GM21576 (cell line): ENCODE data around the gene TMEM185B.
"Not testable (repeated sequence)": the region's sequence is repeated elsewhere in the genome, so short reads cannot be mapped to it uniquely, and the experiment has no call there.

Experiments used
- ATAC-seq: cut with Tn5 transposase; IDR thresholded peaks from one replicate; pipeline ENCODE4 v1.9.1; 2021; ENCODE audit warnings: mild to moderate bottlenecking, moderate library complexity; ENCODE audit not compliant: unreplicated experiment

Gene TMEM185B

DNA sequence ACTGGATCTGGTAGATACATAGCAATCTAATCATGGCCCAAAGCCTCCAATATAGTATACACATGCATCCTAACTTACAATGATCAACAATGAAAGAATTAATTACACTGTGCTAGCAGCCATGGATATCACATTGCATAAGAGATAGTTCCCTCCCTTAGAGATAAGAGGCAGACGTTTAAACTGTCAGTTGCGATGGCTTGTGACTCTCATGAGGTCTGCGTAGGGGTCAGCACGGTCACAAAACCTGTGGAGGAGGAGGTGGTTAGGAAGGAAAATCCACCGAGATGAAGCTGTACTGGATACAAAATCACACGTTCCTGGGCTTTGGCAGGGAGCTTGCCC lies 28.7 kb upstream of the TMEM185B start:
- no peak for ATAC-seq

DNA sequence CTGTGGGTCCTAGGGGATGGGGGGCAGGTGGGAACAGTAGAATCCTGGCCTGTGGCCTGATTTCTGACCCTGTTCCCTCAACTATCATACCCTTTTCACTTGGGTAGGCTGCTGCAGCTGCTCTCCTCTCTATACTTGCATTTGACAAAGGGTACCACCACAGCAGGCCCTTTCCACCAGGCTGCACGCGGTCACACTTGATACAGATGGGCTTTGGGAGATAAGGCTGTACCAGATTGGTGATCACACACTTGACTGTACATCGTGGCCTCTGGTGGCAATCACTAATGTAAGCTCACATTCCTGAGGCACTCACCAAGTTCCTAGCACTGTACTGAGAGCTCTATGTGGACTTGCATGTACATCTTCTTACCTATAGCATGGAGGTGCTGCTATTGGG lies 27.9 kb upstream of the TMEM185B start:
- ATAC-seq: no peak

DNA sequence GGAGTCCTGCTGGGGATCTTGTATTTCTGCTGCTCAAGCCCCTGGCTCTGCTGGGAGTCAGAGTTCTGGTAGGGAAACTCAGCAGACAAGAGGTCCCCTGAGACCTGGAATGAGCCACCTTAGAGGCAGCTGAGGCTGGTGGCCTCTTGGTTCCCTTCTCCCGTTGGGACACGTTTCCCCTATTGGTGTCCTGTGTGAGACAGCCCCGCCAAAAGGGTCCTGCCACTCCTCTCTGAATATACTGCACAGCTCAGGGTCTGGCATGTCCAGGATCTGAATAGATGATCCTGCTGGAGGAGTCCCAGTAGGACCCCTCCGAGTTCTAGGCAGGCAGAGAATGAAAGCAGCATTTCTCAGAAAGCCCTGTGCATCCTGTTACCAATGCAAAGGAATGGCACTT lies 27.4 kb upstream of the TMEM185B start:
- no peak for ATAC-seq

DNA sequence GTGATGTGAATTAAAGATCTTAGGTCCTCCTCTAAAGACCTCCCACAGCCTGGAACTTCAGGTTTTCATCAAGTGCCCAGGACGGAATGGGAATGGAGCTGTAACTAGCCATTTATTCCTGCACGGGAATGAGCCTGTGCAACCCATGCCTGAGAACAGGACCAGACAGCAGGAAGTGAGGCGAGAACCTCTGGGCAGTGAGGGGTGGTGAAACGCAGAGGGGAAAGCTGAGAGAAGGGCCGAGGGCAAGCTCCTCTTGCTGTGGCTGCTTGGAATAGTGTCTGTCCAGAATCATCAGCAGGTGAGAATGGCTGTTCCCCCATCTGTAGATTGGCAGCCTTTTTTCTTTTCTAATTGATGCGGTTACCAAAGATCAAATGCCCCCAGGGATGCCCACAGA lies 24.7 kb upstream of the TMEM185B start:
- no peak for ATAC-seq

DNA sequence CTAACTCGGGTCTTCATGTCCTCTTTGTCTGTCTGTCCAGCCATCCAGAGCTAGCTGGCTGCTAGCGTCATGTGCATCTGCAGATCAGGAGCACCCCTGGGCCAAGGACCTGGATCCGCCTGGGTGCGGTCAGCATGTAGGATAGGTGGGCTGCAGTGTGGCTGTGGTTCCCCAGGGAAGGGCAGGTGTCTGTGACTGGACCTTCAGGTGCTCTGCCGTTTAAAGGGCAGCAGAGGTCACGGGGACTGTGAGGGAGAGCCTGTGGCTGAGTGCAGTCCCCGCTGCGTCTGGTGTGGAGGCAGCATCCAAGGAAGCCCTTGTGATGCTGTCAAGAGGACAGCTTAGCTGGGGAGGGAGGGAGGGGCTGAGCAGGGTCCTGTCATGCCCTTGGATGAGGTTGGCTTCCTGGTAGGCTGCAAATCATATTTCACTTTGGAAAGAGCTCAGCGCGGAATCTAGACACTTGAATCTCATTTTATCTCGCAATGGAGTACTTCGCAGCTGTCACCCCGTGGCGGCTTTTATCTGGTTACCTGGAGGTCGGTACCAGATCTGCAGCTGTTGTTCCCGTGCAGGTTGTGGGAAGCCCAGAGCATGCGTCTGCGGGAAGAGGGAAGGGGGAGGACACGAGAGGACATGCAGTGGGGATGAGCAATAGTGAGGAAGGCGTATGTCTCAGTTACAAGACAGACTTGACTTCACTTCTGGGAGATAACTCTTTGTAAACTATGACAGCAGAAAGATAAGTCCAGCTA lies 23.5 kb upstream of the TMEM185B start:
- ATAC-seq: no peak

DNA sequence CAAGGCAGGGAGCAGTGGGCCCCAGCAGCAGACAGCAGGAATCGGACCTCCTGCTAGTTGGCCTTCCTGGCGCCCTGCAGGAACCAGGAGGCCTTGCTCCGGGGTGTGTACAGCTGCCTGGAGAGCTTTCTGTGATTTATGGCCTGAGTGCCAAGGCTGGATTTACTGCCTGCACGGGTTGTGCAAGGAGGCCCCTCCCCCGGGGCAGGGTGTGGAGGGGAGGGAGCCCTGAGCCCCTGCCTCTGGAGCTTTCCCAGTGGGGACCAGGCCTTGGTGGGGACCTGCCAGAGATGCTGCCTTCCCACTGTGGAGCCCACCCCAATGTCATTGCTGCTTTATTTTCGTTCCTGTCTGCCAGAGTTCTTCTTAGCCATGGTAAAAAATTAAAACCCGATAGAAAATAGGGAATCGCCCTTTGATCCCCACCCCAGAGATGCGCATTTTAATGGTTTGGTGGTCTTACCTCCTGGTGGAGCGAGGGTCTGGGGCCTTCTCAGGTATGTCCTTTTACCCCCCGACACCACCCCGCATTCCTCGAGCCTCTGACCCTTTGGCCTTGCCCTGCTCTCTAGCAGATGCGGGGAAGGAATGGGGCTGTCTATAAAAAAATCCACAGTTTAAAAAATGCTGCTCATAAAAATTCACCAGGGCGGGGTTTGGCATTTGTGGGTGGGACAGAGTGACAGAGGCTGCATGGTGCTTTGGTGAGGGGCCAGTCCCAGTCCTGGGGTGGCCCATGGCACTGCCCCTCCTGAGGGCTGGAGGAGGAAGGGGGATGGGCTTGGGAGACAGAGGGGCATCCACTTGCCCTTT lies 22.5 kb upstream of the TMEM185B start:
- ATAC-seq: no peak

DNA sequence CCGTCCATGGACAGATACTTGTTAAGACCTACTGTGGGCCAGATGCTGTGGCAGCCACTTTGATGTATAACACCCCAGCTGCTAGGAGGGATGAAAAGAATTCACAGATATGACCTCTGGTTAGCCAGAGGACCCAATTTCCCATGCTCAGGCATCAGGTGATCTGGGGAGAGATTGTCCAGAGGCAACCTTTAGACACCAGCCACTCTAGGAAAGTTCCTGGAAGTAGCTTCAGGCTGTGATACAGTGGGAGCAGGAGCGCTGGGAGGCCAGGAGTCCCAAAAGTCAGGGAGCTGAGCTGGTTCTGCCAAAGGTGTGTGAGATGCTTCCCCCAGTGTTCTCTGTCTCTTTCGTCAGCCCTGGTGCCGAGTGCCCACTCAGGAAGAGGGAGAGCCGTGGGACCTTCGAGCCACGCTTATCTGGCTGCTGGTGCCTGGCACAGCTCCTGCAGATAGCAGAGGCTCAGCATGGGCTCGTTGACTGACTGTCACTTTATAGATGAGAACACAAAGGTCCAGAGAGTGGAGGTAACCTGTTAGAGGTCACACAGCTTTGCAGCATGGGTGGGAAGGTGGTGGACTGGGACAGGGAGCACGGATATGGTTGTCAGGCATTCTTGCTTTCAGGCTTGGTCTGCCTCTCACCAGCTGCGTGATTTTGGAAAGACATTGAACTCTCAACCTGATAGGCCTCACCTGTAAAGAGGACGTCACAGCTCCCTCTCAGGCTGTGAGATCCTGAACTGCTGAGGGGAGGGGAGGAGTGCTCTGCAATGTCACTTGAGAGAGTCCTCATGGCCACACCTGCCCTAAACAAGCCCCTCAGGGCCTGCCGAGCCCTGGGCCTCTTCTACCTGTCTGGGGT lies 21.7 kb upstream of the TMEM185B start:
- no peak for ATAC-seq

DNA sequence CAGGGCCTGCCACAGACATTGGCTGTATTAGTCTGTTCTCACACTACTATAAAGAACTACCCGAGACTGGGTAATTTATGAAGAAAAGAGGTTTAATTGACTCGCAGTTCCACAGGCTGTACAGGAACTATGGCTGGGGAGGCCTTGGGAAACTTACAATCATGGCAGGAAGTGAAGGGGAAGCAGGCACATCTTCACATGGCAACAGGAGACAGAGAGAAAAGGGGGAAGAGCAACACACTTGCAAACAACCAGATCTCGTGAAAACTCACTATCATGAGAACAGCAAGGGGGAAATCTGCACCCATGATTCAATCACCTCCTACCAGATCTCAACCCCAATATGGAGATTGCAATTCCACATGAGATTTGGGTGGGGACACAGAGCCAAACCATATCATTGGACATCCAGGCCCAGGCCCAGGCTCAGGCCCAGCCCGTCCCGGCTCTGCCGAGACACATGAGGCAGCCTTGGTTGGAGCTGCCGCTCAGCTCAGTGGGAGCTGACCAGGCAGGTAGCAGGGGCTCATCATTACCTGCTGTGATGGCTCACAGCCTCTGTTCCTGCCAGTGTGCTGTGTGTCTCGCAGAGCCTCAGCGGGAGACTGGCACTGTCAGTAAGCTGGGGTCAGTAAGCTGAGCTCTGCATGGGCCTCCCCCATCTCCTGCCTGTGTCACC lies 20.8 kb upstream of the TMEM185B start:
- ATAC-seq: no peak

DNA sequence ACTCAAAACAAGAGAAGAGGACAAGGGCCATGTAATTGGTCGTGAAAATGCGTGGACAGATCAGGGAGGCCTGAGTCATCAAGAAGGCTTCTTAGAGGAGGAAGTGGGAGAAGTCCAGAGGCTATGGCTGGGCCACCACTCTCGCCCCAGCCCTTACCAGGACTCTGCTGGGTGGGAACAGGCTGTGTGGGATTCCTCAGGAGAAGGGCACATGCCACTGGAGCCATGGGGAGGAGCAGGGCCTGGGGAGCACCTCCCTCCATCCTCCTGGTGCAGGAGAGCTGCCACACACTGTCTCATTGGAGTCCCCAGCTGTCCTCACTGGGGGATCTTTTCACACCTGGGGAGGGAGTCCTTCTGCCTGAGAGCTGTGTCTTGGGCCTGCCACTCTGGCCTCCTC lies 20.0 kb upstream of the TMEM185B start:
- ATAC-seq: no peak

DNA sequence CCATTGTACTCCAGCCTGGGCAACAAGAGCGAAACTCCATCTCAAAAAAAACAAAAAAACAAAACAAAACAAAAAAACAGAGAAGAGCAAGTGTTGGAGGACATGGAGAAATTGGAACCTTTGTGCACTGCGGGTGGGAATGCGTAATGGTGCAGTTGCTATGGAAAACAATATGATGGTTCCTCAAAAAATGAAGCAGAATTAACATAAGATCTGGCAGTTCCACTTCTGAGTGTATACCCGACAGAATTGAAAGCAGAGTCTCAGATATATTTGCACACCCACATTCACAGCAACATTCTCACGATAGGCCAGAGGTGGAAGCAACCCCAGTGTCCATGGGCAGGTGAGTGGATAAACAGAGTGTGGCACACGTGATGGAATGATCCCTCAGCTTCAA lies 18.5 kb upstream of the TMEM185B start:
- no peak for ATAC-seq

DNA sequence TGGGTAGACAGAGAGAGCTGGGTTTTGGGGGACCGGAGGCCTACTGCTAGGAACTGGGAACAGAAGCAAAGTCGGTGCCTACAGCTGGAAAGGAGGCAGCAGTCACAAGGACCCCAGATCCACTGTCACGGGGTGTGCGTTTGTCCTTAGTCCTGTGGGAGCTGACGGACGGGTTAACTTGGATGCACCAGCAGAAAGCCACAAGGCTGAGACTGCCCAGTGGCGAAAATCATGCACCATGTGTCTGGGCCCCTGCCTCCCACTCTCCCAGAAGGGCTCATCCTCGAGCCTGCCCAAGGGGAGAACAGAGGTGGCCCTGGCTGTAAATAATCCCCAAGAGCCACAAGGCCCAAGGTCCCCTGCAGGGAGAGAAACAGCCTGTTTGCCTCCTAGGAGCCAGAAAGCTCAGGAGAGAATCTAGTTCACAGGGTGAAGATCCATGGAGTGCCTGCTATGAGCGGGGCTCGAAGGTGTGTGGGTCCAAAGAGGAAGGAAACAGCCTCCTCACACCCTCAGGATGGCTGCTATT lies 17.8 kb upstream of the TMEM185B start:
- ATAC-seq: no peak

DNA sequence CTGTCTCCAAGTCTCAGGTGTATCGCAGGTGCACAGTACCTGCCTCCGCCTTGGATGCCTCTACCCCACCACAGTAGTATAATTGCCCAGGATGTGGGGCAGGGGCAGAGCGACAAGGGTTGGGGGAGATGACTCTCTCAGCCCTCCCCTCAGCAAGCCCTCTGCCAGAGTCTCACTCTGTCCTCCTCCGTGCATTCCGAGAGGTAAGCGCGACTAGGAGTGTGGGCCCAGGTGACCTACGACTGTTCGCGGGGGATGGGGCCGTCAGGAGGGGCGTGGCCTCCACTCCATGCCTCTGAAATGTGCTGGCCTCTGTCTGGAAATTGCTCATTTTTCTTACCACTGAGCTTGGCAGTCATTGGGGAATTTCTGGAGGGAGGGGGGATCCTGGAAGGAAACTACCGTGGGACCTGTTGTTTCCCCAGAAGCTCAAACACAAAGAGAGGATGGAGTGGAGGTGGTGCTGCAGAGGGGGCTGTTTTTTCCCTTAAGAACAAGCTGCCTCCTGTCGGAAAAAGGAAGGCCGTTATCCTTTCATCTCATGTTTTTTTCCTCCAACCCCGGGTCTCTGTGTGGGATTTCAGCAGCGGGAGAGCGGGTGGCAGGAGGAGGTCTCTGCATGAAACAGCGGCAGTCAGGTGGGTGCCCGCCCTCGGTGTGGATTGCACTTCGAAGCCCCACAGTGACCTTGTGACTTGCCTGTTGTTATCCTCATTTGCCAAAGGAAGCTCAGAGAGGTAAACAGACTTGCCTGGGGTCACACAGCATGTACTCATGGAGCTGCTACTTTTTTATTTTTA lies 16.5 kb upstream of the TMEM185B start:
- ATAC-seq: no peak

DNA sequence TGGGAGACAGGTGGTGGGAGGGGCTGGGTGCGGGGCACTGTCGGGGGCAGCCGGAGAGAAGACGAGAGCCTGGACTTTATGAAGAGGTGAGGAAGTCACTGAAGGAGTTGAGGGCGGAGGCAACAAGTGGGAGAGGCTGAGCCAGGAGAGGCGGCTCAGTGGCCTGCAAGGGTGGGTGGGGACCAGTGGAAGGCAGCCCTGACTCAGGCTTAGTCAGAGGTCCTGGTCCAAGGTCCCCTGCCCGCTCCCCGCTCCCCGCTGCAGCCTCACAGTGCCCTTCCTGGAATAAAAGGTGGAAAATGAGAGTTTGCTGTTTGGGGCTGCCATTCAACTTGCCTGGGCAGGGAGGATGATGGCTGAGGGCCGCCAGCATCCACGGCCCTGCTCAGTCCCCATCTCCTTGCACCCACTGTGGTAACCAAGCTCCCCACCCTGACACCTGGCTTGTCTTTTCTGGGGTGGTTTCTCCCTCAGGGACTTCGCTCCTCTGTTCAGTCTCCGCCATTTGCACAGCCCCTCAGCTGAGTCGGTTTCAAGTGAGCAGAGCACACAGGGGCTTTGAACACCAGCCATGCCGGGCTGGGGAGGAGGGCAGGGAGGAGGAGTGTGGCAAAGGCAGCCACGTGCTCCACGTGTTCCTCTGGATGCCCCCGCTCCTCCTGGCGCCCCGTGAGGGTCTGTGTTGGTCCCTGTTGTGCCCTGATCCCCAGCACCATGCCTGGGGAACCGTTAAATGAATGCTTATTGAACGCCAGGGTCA lies 15.7 kb upstream of the TMEM185B start:
- no peak for ATAC-seq

DNA sequence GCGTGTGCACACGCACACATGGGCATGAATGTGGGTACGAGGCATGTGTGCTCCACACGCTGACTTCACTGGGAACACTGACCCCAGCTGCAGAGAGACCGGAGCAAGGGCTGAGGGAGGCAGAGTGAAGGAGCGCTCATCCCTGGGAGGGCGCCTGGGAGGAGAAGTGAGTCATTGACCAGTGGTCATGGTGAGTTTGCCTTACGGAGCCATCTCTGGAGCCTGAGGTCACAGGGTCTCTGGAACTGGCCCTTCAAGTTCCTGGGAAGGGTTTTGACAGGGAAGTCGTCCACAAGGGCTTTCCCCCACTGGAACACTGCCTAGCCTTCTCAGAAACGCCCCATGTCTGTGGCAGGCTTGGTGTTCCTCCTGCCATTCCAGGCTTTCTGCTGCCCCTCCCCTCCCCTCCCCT lies 14.3 kb upstream of the TMEM185B start:
- ATAC-seq: no peak

DNA sequence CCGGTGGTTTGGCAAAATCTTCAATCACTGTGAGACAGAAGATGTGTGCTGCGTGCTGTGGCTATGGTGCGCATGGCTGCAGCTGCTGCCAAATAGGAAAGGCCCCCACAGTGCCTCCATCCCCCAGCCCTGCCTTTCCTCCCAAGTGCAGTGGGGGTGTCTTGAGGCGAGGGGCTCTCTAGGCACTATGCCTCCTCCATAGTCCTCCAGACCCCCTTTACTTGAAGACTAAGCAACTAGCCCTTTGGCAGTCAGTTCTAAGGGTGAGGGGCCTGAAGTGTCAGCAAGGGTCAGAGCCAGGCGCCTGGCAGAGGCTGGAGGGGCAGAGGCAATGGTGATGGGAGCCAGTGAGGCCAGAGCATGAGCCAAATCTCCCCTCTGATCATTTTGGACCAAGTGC lies 13.6 kb upstream of the TMEM185B start:
- ATAC-seq: no peak

DNA sequence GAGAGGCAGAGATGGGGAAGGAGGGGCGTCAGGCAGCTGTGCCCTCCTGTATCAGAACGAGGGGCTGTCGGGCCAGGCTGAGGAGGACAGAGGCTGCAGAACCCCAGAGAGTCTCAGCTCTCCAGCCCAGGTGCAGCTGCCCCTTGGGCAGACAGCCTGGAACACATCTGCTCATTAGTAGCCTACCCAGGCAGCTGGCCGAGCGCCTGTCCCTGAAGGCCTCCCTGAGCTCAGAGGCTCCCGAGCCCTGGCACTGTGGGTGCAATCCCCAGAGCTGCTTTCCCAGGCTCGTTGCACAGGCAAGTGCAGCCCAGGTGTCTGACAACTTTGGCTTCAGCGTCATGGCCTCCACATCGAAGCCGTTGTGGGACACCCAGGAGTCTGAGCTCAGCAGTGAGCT lies 13.1 kb upstream of the TMEM185B start:
- no peak for ATAC-seq

DNA sequence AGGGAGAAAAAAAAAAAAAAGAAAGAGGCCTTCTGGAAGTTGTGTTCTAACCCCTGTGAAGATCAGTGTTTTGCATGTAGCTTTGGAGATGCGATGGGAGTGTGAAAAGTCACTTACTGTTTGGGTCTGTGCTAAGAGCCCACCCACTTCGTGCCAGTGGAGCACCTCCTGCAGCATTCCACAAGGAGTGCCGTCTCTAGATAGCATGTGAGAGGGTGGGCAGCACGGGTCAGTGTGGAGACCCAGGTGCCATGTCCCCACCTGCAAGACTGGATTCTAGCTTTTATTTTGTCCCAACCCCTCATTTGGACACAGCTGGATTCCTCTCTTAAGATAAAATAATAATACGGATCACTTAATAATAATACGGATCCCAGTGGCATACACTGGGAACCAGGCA lies 12.5 kb upstream of the TMEM185B start:
- no peak for ATAC-seq

DNA sequence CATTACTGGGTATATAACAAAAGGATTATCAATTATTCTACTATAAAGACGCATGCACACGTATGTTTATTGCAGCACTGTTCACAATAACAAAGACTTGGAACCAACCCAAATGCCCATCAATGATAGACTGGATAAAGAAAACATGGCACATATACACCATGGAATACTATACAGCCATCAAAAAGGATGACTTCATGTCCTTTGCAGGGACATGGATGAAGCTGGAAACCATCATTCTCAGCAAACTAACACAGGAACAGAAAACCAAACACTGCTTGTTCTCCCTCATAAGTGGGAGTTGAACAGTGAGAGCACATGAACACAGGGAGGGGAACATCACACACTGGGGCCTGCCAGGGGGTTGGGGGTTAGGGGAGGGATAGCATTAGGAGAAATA lies 12.0 kb upstream of the TMEM185B start:
- ATAC-seq: not testable (repeated sequence)

DNA sequence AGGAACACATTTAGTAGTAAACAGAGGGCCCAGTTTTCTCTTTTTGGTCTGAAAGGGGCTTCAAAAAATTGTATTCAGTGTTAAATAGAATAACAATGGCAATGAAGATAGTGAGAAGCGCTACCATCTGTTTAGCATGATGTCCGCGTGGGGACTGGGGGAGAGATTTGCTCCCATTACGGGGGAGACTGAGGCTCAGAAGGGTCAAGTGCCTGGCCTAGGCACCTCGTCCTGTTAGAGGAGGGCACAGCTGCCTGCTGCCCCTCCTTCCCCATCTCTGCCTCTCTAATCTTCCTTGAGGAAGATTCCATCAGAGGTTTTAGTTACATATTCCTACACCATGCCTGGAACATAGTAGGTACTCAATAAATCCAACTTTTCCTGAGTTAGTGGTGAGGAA lies 10.1 kb upstream of the TMEM185B start:
- ATAC-seq: no peak
